NCI-H2107 treated with DMSO at 0.1 percent for 48 hours (cell line): ENCODE data around the gene BORCS8.
"Not testable (repeated sequence)": the region's sequence is repeated elsewhere in the genome, so short reads cannot be mapped to it uniquely, and the experiment has no call there.

ENCODE experiments used
- DNase-seq: peaks from one replicate; lab custom pipeline; 2025; ENCODE audit not compliant: unreplicated experiment; lab: John Stamatoyannopoulos, UW

Gene BORCS8

DNA sequence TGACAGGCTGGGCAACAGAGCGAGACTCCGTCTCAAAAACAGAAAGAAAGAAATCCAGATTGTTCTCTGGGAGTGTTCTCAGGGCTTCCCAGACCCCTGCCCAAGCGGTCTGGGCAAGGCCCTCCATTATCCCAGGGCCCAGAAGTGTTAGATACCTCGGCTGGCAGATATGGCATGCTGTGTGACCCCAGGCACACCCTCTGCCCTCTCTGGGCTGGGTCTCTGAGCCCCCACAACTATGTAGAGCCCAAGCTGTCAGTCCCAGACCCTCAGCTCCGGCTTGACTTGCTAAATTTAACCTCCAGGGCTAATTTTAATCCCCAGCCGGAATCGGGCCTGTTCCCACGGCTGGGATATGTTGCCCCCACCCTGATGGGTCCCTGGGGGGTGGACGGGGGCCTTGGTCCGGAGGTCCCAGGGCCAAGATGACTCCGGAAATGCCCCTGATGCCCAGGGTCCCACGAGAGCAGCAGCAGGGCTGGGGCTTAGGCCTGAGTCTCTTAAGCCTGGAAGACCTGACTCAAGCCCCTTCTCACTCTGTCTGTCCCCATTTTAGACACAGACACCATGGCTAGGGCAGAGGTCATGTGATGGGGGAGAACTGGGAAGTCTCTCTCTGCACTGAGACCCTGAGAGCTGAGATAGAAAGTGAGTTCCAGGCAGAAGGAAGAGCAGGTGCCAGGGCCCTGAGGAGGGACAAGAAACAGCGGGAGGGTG lies 39.1 kb downstream of the BORCS8 start:
- DNase-seq = no peak

GRCh38 chr19:19151418-19151817 lies 40.5 kb downstream of the BORCS8 start:
- no peak for DNase-seq

DNA sequence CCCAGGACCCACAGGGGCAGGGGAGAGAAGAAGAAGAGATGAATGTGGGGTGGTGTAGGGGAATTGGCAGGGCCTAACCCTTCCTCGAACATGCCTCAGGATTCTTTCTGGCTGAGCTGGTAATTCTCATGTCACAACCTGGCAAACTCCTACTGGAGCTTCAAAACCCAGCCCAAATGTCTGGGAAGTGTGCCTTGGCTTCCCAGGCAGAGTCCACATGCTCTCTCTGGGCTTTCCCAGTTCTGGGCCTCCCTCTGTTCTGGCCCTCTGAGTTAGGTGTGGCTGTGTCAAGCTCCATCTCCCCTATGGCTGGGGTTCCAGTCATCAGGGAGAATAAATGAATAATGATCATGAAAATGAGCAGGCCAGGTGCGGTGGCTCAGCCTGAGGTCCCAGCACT lies 42.5 kb downstream of the BORCS8 start:
- no peak for DNase-seq

- DNase-seq = not testable (repeated sequence)
Measured at GRCh38 chr19:19148504-19148903, 43.4 kb downstream of the BORCS8 start.

DNA sequence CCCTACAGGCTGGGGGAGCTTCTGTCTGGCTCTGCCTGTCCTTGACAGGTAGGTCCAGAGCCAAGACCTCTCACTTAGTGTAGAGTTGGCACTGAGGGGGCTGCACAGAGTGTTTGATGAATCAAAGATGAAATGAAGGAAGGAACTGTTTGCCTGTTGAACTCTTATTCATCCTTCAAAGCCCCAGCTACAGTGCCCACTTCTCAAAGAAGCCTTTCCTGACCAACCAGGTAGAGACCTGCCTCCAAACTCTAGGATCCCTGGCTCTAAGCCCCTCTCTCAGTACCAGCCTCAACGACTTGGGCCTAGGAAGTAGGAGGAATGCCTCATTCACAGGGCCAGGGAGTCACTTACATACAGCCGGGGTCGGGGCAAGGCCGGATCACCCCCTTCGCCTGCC lies 44.6 kb downstream of the BORCS8 start:
- DNase-seq = no peak

- no peak for DNase-seq
Measured at GRCh38 chr19:19146865-19147264, 45.1 kb downstream of the BORCS8 start.

- DNase-seq = peak; percentile 12
Measured at GRCh38 chr19:19145684-19146608, 46.0 kb downstream of the BORCS8 start.

DNA sequence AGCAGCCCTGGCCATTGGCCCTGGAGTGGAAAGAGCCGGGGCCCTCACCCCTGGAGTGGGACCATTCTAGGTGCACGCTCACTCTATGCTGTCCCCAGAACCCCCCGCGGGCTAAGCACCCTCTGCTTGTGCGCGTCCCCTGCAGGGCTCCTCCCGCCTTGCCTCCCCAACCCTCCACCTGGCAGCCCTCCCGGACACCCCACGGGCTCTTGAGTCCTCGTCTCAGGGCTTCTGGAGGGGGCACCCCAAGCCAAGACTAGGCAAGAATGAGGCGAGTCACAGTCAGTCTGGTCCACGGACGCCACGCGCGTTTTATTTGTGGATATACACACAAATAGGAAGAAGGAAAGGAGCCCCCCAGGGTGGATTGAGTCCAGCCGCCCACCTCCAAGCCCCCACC lies 46.7 kb downstream of the BORCS8 start:
- DNase-seq = no peak

DNA sequence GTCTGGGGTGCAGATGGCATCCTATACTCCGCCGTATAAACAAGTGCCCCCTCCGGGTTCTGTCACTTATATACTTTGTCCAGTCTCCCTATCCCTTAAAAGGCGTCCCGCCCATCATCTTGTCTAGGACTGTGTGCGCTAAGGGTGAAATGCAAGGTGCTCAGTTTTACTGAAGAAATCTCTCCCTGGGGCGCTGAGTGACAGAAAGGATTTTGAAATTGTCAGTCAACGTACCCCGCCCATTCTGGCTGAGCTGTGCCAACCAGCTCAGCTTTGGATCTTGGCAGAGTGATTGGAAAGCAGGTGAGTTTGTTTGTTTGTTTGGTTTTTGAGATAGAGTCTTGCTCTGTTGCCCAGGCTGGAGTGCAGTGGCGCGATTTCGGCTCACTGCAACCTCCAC lies 49.6 kb downstream of the BORCS8 start:
- DNase-seq = no peak

- no peak for DNase-seq
Measured at GRCh38 chr19:19140476-19140875, 51.5 kb downstream of the BORCS8 start.

DNA sequence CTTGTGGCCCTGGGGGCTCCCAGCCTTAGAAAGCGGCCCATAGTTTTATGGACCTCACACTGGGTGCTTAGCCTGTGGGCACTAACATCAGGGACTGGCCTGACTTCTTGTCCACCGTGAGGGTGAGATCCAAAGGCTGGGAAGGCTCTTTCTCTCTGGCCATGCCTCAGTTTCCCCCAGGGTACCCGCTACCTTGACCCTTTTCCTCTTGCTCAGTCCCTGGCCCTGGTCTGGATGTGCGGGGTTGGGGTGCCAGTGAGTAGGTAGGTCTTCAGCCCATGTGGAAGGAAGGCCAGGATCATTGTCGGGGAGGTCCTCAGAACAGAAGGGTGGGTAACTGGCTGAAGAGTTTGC lies 52.1 kb downstream of the BORCS8 start:
- no peak for DNase-seq

- DNase-seq = peak; percentile 91
Measured at GRCh38 chr19:19138109-19138981, 53.6 kb downstream of the BORCS8 start, which contains the start of gene TMEM161A. TMEM161A (minus strand) TSS chr19:19138478; CDS start chr19:19138428, 50 bp downstream.

DNA sequence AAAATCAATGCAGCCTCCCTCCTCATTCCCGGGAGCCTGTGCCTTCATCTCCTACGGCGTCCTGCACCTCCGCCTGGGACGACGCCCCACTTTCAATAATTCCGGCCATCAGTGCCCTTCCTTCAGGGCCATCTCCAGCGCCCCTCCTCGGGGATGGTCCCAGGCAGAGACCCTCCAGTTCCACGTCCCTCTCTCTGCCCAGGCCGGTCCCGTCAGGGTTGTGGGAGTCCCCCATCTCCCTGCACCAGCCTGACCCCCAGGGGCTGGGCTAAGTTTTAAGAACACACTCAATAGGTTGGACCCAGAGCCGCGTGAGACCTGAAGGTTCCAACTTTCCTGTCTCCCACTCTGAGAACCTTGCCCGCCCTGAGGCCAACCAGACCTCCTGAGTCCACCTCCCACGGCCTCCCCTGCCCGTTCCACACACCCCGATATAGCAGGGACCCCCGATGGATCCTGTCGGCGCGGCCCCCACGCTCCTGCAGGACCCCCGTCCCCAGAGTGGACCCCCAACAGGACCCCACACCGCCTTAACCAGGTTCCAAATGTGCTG lies 54.3 kb downstream of the BORCS8 start:
- DNase-seq = no peak

- not testable (repeated sequence) for DNase-seq
Measured at GRCh38 chr19:19135713-19136112, 56.2 kb downstream of the BORCS8 start.

DNA sequence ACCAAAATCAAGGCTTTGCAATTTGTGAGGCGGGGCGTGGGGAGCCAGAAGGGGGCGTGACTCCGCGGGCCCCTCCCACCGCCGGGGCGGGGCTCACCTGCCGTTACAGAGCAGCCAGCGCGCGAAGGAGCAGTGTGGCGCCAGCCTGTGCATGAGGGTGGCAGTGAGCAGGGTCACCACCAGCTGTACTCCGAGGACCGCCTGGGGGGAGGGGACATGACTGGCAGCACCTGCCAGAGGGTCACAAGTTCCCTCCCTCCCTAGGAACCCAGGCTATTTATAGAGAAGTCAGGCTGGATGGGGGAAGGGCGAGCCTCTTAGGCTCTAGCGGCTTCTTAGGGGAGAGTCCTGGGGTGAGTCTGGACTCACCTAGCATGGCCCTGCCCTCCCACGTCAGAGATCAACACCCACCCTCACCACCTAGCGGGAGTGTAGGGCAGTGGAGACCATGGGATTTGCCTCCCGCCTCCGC lies 57.2 kb downstream of the BORCS8 start:
- DNase-seq = peak; percentile 26

DNA sequence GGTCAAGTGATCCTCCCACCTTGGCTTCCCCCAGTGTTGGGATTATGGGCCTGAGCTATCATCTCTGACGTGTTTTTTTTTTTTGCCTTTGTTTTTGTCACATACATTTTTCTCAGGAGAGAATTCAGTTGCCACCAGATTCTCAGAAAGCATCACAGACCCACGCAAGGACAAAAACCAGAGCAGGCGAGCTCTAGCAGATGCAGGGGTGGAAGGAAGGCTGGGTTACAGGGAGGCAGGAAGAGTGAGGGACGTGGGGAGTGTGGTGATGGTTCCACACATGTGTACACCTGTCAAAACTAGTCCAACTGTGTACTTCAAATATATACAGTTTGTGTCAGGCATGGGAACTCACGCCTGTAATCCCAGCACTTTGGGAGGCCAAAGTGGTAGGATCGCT lies 58.0 kb downstream of the BORCS8 start:
- DNase-seq = no peak

GRCh38 chr19:19132912-19133311 lies 59.0 kb downstream of the BORCS8 start:
- DNase-seq = no peak

DNA sequence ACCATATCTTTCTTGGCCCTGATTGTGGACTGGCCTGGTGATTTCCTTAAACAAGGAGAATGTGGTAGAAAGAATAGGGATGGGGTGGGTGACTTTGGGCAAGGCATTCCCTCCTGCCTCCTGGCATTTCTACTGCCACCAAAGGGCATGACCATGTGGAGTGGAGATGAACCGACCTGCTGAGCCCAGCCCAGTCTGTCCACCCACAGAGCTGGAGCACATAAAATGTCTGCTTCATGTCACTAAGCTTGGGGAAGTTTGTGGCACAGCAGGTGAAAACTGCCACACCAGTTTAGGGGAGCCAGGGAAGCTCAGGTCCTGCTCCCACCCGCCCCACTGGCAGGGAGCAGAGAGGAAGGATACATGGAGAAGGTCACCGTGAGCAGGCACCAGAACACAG lies 60.0 kb downstream of the BORCS8 start:
- DNase-seq = no peak
